GM12801 (cell line): Measurements from ENCODE around the gene LCLAT1.

Experiments
- CTCF ChIP-seq: IDR thresholded peaks from one replicate; pipeline ENCODE4 v1.5.1; 2011; ENCODE audit warnings: control low read depth; ENCODE audit not compliant: insufficient read length; ENCODE audit errors: extremely low read depth

LCLAT1 gene

GRCh38 chr2:30492619-30493018, 45.6 kb downstream of the LCLAT1 start:
- no peak for TF ChIP-seq CTCF

GRCh38 chr2:30493440-30493839, 46.4 kb downstream of the LCLAT1 start:
- TF ChIP-seq CTCF, result no peak

- TF ChIP-seq CTCF, result no peak
Observed at GRCh38 chr2:30499681-30500080, 52.6 kb downstream of the LCLAT1 start.

- TF ChIP-seq CTCF, result no peak
Observed at GRCh38 chr2:30500699-30501098, 53.7 kb downstream of the LCLAT1 start.

- TF ChIP-seq CTCF, result no peak
Observed at GRCh38 chr2:30502310-30502709, 55.3 kb downstream of the LCLAT1 start.

- TF ChIP-seq CTCF, result no peak
Observed at GRCh38 chr2:30503007-30503694, 56.1 kb downstream of the LCLAT1 start.

- TF ChIP-seq CTCF, result no peak
Observed at GRCh38 chr2:30503695-30504052, 56.6 kb downstream of the LCLAT1 start.
